NCI-H128 (cell line): ENCODE measurements around the gene INSR.
"Not testable (repeated sequence)": the region's sequence is repeated elsewhere in the genome, so short reads cannot be mapped to it uniquely, and the experiment has no call there.

Source experiments
- DNase-seq: peaks from one replicate; lab custom pipeline; 2025; ENCODE audit not compliant: unreplicated experiment; lab: John Stamatoyannopoulos, UW

INSR gene

DNA sequence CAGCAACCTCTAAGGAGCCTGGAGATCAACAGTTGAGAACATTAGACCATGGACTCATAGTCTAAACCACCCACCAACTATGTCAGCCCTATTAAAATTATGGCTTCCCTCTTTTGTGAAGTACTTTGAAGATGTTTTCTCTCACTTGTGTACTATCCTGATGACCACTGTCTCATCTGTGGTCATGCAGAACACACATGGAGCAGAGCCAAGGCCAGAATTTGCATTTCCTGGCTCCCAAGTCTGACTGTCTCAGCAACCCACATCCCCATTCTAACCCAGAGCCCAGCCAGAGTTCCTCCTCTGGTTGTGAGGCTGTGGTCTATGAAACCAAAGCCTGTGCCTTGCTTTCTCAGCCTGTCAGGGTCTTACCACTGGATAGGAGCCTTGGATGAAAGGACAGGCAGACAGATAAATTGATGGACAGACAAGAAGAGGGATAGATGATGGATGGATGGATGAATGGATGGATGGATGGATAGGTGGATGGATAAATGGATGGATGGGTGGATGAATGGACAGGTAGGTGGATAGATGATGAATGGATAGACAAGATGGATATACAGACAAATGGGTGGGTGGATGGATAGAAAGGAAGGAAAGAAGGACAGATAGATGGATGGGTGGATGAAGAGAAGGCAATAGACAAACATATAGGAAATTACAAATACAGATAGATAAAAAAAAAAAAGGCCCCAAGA, 189.3 kb downstream of the INSR start:
- no peak for DNase-seq

DNA sequence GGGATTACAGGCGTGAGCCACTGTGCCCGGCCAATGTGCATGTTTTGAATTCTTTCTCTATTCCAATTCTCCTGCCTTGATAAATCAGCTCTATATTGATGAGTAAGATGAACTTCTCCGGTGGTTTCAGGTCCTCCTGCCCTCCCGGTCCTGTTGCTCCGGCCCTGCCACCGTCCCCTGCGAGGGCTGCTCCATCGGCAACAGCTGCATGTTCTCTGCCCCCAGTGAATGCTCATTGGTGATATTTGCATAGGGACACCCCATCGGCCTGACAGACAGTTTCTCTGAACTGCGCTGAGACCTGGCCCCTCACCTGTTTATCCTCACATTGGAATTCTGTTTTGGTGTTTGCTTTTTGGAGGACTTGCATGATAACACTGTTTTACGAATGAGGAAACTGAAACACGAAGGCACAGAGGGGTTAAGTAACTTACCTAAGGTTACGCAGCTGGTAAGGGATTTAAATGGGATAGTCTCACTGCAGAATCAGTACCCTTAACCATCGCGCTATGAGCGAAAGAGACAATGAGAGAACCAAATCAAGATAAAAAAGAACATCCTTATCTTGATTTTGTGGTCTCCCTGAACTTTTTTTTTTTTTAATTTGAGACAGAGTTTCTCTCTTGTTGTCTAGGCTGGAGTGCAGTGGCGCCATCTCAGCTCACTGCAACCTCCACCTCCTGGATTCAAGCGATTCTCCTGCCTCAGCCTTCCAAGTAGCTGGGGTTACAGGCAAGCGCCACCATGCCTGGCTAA, 192.5 kb downstream of the INSR start:
- DNase-seq = no peak

DNA sequence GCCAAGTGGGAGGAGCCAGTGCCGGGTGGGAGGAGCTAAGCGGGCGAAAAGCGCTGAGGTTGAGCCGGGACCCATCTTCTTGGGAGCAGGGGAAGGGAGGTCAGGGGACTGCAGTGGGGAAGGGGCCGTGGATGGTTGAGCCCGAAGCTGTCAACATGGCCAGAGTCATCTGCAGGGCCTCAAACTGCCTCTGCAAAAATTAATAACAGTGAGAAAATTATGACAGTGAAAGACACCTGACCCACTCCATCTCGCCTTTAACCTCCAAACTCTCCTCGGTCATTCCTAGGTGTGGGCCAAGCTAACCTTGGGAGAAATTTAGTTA, 194.7 kb downstream of the INSR start:
- DNase-seq = no peak

DNA sequence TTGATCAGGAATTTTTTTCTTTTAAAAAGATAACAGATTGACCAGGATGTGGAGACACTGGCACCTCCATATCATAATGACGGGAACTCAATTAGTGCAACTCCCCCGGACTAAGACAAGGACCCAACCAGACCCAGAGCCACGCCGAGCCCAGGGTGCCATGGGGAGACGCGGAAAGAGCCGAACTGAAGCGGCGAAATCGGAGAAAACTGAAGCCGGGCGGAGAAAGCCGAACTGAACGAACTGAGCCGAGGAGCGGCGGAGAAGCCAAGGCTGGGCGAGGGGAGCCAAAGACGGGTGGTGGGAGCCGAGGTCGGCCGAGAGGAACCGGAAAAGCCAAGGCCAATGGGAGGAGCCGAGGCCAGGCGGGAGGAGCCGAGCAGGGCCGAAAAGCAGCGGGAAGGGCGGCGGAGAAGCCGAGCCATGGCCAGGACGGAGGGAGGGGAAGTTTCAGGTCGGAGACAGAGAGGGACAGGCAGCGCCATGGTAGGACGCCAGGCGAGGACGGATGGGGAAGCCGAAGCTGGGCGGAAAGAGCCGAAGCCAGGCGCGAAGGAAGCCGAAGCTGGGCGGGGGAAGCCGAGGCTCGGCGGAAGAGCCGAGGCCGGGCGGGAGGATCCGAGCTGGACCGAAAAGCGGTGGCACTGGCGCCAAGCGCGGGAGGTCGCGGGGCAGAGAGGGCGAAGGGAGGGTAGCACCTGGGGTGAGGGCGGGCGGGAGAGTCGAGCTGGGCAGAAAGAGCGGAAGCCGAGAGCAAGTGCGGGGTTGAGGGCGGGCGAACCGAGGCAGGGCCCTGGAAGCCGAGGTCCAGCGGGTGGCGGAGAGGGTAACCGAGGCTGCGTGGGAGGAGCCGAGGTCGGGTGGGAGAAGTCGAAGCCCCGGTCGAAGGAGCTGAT, 195.3 kb downstream of the INSR start:
- DNase-seq = peak; percentile 89

DNA sequence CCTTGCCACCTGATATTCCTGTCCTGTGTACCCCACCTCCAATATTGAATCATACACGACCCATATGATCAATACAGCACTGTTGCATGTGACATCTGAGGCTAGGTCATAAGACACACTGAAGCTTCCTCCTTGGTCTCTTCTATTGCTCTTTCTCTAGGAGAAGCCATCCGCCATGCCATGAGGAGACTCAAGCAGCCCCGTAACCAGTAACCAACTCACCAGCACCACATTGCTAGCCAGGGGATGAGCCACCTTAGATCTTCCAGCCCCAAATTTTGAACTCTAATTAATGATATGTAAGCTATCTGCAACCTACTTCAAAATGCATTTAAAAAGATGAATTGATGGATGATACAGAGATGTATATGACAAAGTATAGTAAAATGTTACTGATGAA, 196.1 kb downstream of the INSR start:
- no peak for DNase-seq

DNA sequence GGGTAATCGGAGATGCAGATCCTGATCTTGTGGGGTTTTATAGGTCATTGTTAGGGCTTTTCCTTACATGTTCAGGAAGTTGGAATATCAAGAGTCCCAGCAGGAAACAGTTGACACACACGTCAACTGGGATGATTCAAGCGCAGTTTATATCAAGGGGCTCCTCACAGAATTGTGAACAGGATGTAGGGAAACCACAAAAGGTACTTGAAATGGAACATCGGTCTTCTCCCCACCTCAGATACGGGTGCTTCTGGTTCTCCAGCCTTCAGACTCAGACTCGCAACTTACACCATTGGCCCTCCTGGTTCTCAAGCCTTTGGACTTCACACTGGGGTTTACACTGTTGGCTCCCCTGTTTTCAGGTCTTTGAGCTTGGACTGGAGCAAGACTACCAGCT, 205.2 kb downstream of the INSR start:
- no peak for DNase-seq

DNA sequence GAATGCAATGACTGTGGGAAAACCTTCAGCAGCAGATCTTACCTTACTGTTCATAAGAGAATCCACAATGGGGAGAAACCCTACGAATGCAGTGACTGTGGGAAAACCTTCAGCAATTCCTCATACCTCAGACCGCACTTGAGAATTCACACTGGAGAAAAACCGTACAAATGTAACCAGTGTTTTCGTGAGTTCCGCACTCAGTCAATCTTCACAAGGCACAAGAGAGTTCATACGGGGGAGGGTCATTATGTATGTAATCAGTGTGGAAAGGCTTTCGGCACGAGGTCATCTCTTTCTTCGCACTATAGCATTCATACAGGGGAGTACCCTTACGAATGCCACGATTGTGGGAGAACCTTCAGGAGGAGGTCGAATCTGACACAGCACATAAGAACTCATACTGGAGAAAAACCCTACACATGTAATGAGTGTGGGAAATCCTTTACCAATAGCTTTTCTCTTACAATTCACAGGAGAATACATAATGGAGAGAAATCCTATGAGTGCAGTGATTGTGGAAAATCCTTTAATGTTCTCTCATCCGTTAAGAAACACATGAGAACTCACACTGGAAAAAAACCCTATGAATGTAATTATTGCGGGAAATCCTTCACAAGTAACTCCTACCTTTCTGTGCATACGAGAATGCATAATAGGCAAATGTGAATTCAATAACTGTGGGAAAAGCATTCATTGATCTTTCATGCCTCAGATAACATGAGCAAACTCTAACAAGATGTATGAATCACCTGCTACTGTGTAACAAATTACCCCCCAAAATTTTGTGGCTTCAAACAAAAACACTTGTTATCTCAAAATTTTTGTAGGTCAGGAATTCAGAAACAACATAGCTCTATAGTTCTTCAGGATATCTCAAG, 210.9 kb downstream of the INSR start:
- no peak for DNase-seq

DNA sequence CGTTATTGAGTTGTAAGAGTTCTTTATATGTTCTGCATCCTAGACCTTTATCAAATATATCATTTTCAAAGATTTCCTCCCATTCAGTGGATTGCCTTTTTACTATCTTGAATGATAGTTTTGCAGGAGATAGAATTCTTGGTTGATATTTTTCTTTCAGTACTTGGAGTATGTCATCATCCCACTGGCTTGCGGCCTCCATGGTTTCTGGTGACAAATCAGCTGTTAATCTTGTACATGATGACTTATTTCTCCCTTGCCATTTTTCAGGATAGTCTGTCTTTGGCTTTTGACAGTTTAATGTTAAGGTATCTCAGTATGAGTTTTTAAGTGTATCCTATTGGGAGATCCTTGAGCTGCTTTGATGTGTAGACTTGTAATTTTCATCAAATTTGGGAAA, 216.2 kb downstream of the INSR start:
- DNase-seq = no peak

DNA sequence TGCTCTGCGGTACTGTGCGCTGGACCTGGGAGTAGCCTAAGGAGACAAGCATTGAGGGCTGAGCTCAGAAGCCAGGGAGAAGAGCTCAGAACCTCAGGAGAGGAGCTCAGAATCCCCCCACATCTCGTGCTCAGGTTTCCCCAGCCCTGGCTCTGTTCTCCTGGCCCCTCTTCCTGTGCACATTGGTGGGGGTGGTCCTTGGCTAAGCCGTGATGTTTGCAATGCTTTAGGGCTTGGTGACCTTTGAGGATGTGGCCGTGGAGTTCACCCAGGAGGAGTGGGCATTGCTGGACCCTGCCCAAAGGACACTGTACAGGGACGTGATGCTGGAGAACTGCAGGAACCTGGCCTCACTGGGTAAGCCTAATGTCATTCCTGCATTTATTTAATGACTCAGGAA, 218.1 kb downstream of the INSR start:
- DNase-seq = no peak

DNA sequence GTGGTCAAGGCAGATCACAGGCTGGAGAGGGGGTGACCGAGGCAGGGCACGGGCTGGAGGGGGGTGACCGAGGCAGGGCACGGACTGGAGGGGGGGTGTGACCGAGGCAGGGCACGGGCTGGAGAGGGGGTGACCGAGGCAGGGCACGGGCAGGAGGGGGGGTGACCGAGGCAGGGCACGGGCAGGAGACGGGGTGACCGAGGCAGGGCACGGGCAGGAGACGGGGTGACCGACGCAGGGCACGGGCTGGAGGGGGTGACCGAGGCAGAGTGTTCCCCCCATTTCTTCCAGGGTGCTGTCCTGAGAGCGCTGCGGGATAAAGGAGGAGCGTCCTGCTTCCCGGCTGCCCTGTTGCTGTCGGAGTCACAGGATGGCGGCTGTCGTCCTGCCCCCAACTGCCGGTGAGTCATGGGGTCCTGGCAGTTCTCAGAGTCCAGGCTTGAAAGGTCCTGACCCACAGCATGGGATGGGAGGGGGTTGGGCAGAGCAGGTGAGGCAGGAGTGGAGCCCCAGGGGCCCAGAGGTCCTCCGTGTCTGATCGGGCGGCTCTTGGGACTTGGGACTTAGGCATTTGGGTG, 219.4 kb downstream of the INSR start:
- no peak for DNase-seq

DNA sequence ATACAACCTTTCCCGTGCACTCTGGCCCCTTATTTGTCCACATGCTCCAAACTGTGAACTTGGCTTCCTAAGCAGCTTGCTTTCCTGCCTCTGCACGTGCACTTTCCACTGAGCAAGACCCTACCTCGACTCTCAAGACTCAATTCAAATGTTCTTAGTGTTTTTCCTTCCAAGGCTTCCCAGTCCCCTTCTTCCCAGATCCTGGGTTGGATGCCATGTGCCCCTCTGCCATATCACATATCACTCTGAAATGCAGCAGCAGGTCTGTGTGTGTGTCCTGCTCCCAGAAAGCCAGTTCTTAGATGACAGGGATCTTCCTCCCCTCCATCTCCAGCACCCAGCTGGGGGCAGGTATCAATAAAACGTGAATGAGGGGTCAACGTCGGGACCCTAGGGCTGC, 221.7 kb downstream of the INSR start:
- DNase-seq = no peak

DNA sequence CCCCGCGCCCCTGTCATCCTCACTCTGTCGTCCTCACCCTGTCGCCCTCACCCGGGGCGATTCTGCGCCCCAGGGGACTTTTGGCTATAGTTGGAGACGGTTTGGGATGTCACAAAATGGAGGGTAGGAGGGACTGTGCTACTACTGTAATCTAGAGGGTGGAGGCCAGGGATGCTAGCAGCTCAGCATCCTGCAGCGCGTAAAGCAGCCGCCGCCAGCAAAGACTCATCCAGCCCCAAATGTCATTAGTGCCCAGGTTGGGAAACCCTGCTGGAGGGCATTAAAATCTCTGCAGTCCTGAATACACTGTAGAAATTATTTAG, 224.3 kb downstream of the INSR start:
- no peak for DNase-seq

DNA sequence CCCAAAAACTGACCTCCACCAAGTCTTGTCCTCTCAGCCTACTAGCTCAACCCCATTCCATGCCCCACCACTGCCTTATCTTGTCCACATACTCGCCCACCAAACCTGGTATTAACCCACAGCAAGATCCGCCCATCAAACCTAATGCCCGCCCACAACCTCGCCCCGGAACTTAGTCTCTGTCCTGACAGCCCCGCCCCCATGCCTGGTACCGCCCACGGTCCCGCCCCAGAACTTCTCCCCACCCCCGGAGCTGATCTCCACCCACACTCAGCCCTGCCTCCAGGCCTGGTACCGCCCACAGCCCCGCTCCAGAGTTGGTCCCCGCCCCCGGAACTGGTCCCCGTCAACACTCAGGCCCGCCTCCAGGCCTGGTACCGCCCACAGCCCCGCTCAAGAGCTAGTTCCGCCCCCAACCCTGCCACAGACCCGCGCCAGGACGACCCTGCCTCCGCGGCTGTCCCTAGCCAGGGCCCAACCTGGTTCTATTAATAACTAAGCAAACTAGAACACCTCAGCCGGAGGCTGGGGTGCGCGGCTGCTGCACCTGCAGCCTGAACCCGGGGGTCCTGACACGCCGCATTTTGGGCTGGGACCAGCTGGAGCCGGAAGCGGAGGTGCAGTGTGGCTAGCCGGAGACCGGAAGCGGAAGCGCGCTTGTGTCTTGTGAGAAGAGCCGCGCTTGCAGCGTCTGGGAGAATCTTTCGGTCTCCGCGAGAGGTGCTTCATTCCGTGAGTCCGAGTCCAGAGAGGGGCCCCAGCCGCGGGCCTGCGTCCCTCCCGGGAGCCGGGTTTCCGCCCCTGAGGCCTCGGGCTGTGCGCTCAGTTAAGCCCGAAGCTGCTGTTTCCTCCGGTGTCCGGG, 224.9 kb downstream of the INSR start, which contains the start of gene ZNF557:
Gene ZNF557, plus strand, starts transcription at position 662 of the 862 bp plus-strand sequence. CDS start 5,372 bp downstream, outside the sequence.
- peak; percentile 90 for DNase-seq

DNA sequence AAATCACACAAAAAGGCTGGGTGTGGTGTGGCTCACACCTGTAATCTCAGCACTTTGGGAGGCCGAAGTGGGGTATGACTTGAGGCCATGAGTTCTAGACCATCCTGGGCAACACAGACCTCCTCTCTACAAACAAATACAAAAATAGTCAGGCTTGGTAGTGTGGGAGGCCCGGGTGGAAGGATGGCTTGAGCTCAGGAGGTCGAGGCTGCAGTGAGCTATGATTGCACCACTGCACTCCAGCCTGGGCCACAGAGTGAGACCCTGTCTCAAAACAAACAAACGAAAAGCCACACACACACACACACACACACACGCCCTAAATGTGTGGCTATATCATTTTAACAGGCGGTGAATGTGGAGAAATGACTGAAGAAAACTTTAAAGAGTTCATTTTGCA, 225.6 kb downstream of the INSR start:
- DNase-seq = no peak

DNA sequence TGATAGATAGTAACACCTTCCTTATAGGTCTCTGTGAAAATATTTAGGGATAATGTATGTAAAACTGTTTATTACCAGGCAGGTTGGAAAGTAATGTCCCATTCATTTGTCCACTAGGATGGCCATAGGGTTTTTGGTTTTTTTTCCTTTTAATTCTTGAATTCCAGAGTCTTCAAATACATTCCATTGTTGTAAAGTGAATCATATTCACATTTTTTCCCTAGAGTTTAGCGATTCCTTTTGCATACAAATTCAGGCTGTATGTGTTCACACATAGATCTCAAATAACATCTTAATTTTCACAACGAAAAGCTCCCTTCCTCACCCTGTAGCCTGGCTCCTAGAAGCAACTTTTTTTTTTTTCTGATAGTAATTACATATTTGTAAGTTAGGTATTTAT, 226.5 kb downstream of the INSR start:
- DNase-seq = no peak

DNA sequence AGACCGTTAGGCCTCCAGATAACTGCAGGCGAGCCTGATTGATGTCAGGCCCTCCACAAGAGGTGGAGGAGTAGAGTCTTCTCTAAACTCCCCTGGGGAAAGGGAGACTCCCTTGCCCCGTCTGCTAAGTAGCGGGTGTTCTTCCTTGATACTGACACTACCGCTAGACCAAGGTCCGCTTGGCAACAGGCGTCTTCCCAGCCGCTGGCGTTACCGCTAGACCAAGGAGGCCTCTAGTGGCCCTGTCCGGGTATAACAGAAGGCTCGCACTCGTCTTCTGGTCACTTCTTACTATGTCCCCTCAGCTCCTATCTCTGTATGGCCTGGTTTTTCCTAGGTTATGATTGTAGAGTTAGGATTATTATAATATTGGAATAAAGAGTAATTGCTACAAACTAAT, 227.1 kb downstream of the INSR start:
- not testable (repeated sequence) for DNase-seq

DNA sequence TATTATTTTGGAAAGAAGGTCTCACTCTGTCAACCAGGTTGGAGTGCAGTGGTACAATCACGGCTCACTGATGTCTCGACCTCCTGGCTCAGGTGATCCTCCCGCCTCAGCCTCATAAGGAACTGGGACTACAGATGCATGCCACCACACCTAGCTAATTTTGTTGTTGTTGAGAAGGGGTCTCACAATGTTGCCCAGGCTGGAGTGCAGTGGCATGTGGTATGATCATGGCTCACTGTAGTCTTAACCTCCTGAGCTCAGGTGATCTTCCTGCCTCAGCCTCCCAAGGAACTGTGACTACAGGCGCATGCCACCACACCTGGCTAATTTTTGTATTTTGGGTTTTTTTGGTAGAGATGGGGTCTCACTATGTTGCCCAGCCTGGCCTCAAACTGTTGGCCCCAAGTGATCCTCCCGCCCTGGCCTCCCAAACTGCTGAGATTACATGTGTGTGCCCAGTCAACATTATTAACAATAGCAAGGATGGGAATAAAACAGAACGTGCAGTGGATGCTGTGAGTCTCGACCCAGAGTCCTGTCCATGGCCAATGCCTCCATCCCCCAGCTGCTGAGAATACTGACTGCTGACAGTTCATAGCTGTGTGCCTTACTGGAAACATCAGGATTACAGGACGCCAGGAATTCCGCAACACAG, 230.3 kb downstream of the INSR start:
- no peak for DNase-seq

DNA sequence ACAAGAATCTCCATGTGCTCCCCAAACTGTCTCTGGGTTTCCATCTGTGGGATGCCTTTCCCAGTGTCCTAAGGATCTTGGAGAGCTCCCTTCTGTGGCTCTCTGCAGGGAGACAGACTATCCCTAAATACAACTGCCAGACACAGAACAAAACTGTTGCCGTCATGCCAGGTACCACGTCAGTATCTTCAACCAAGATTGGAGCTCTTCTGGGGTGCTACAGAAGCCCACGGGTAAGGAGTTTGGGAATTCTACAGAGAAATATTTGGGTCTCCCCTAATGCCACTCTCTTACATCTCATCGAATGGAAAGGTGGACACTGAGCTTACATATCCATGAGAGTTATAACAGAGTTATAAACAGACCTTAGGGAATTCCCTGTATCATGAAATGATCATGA, 230.9 kb downstream of the INSR start:
- no peak for DNase-seq
